T-cell (primary cell): ENCODE data around the gene CD84. TPM values are rescaled to one million over a fixed set of nuclear protein-coding genes. Genes with fewer than 3 reads are reported as not detected.

Source experiments
- ATAC-seq, 4 experiments: fragments of 200-7000 bp in 3 of 4; fragments of 150-1000 bp in 1 of 4; cut with Tn5 transposase; replicated peaks in 1 of 4; 1 replicate in 3 of 4; 2 replicates in 1 of 4; pipeline ENCODE4 v1.10.0; 2021; ENCODE audit warnings: moderate library complexity in 3 of 4, mild to moderate bottlenecking in 2 of 4, moderate number of reproducible peaks in 1 of 4
- CTCF ChIA-PET, 2 donors: fragments of 300-600 bp; sonication (Branson Sonifier 250); formaldehyde crosslinking; loops; one replicate each; lab custom pipeline; 2022; ENCODE audit warnings: antibody characterized with exemption in 2 of 2; lab: Charles Lee
- POLR2A ChIA-PET, 2 donors: fragments of 300-600 bp; sonication (Branson Sonifier 250); formaldehyde crosslinking; loops; one replicate each; lab custom pipeline; 2022; ENCODE audit warnings: antibody characterized with exemption in 2 of 2; lab: Charles Lee
- DNase-seq, 35 experiments: peaks; one replicate each; pipeline versions ENCODE4 v3.0.0 to v3.0.0-alpha.2; 2013 to 2023
- H3K27ac ChIP-seq: one replicate; pipeline ENCODE4 v1.5.1; 2013; ENCODE audit warnings: low read length
- H3K27me3 ChIP-seq, 2 experiments: replicated peaks in 1 of 2; 1 replicate in 1 of 2; 2 replicates in 1 of 2; pipeline versions ENCODE4 v1.6.1 to v1.7.0; 2013; ENCODE audit warnings: low read length in 1 of 2, mixed read lengths in 1 of 2; ENCODE audit not compliant: control insufficient read depth in 2 of 2, insufficient read depth in 2 of 2; ENCODE audit errors: extremely low read depth in 1 of 2
- H3K36me3 ChIP-seq, 2 donors: 1 replicate in 1 of 2; 2 replicates in 1 of 2; pipeline versions ENCODE4 v1.6.1 to v1.7.0; 2013; ENCODE audit warnings: low read length in 1 of 2; ENCODE audit not compliant: control insufficient read depth in 2 of 2, insufficient read depth in 1 of 2; ENCODE audit errors: extremely low read depth in 1 of 2
- H3K4me1 ChIP-seq, 2 experiments: 1 replicate in 1 of 2; 2 replicates in 1 of 2; pipeline versions ENCODE4 v1.6.1 to v1.7.0; 2013; ENCODE audit warnings: low read length in 2 of 2, mixed read lengths in 1 of 2; ENCODE audit not compliant: insufficient read depth in 2 of 2, control insufficient read depth in 1 of 2; ENCODE audit errors: extremely low read depth in 1 of 2
- H3K4me3 ChIP-seq, 2 donors: 1 replicate in 1 of 2; 2 replicates in 1 of 2; pipeline versions ENCODE4 v1.5.1 to v1.7.0; 2013; ENCODE audit warnings: mild to moderate bottlenecking in 2 of 2, low read length in 1 of 2, moderate library complexity in 1 of 2; ENCODE audit not compliant: control insufficient read depth in 1 of 2; ENCODE audit errors: extremely low read depth in 1 of 2
- H3K9me3 ChIP-seq: 2 replicates; pipeline ENCODE4 v1.7.0; 2013
- H3K27ac Mint-ChIP-seq, 2 donors: one replicate each; pipeline ENCODE4 v1.8.0; 2020 to 2021; ENCODE audit warnings: mild to moderate bottlenecking in 2 of 2, mixed read lengths in 2 of 2
- H3K27me3 Mint-ChIP-seq, 2 donors: one replicate each; pipeline ENCODE4 v1.8.0; 2021 to 2022; ENCODE audit warnings: mixed read lengths in 2 of 2
- H3K36me3 Mint-ChIP-seq: one replicate; pipeline ENCODE4 v1.8.0; 2021; ENCODE audit warnings: mixed read lengths
- H3K4me1 Mint-ChIP-seq, 3 donors: one replicate each; pipeline ENCODE4 v1.8.0; 2020 to 2022; ENCODE audit warnings: mixed read lengths in 3 of 3, mild to moderate bottlenecking in 1 of 3
- H3K4me3 Mint-ChIP-seq, 3 donors: one replicate each; pipeline ENCODE4 v1.8.0; 2020 to 2022; ENCODE audit warnings: mild to moderate bottlenecking in 3 of 3, mixed read lengths in 3 of 3, moderate library complexity in 3 of 3
- H3K9me3 Mint-ChIP-seq, 3 donors: one replicate each; pipeline ENCODE4 v1.8.0; 2020 to 2022; ENCODE audit warnings: mixed read lengths in 3 of 3
- WGBS: methylation state at CpG from one replicate; pipeline ENCODE4 v1.1.5; 2013; ENCODE audit warnings: missing lambda C conversion rate; ENCODE audit not compliant: insufficient coverage; 5-methylcytosine and 5-hydroxymethylcytosine counted together
- total RNA-seq, 35 experiments: library from RNA in 6 of 35; stranded (reverse) in 6 of 35; fragments of 120-200 nt in 1 of 35; gene quantifications; one replicate each; pipeline versions ENCODE4 v1.2.1 to v1.2.4 and lab custom pipeline; 2013 to 2026

CD84 gene
- total RNA-seq, 5 donors from 2014 or later (not counting 1 experiment from before 2014, with no cell fraction given), result 47.5 to 97.4 (median 51.8) TPM

DNA sequence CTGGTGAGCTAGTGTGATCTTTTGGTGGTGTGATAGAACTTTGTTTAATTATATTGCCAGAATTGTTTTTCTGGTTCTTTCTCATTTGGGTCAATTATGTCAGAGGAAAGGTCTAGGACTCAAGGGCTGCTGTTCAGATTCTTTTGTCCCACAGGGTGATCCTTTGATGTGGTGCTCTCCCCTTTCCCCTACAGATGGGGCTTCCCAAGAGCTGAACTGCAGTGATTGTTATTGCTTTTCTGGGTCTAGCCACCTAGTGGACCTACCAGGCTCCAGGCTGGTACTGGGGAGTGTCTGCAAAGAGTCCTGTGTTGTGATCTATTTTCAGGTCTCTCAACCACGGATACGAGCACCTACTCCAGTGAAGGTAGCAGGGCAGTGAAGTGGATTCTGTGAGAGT is 25.9 kb upstream of the CD84 start:
- H3K36me3 ChIP-seq, result peaks cover 0 to 21% of the 10 kb centered on the region in 2 donors
- DNase-seq (no peak), ATAC-seq (no peak)
- Mint-ChIP-seq H3K27ac (peak overlapping the region in 1 of 2 donors; percentile 45), H3K9me3 (peaks cover 13 to 40% (median 22%) of the 10 kb centered on the region in 3 donors), H3K36me3 (peaks cover 47% of the 10 kb centered on the region), H3K4me1 (peaks cover 25 to 44% (median 40%) of the 10 kb centered on the region in 3 donors), H3K4me3 (no peak overlapping the region), H3K27me3 (no peaks in the 10 kb centered on the region)
- H3K4me1 ChIP-seq, result peaks cover 6 to 26% of the 10 kb centered on the region in 2 experiments
- POLR2A ChIA-PET, result interaction anchor here in 1 of 2 donors (0.6 kb wide), 1 partner anchor 416 kb away, joined by 3 read pairs; no protein-coding TSS in a partner anchor
- WGBS, result 86% methylated on average over 2 of the region's 2 CpGs
- H3K4me3 ChIP-seq, result no peak overlapping the region
- CTCF ChIA-PET, result interaction anchor here in 1 of 2 donors (0.7 to 2.7 kb wide), 8 partner anchors 13 to 254 kb away, joined by 3 to 10 read pairs (median 4); no protein-coding TSS in a partner anchor
- H3K9me3 ChIP-seq, result peaks cover 4% of the 10 kb centered on the region
- H3K27ac ChIP-seq, result no peak overlapping the region
- no peaks in the 10 kb centered on the region for H3K27me3 ChIP-seq

DNA sequence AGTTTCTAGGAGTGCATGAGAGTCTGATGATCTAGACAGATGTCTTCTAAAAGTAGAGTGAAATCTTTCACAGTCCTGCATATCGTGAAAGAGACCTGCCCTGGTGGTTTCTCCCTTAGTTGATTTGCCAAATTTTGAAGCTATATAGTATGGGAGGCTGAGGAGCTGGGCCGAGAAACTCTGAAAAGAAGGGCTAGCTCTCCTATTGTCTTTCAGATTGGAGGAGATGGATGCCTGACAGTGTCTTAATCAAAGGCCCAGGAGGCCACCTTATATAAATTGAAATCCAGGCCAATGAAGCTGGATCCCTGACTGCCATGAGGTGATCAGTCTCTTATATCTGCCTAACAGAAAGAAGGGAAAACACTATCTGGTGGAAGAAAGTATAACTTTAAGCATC is 18.4 kb upstream of the CD84 start:
- CTCF ChIA-PET, result interaction anchor here (0.7 to 1.1 kb wide), 3 partner anchors 11 to 154 kb away, joined by 3 to 4 read pairs (median 3); no protein-coding TSS in a partner anchor

DNA sequence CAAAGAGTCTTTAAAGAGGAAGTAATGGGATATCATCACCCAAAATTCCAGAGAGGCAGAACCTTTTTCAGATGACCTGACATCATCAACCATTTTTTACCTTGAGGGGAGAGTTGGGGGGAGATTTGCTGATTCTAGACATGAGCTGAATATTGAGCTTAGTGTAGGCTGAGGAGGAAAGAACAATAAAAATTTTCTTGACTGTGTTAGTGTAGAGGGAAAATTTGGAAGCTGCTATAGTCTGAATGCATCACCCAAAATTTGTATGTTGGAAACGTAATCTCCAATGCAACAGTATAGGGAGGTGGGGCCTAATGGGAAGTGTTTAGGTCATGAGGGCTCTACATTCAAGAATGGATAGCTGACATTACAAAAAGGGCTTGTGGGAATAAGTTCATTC is 17.8 kb upstream of the CD84 start:
- Histone ChIP-seq H3K27ac (no peak overlapping the region), H3K36me3 (no peaks in the 10 kb centered on the region), H3K4me1 (no peaks in the 10 kb centered on the region), H3K4me3 (no peak overlapping the region), H3K27me3 (no peaks in the 10 kb centered on the region), H3K9me3 (no peaks in the 10 kb centered on the region)
- Mint-ChIP-seq H3K36me3 (peaks cover 21% of the 10 kb centered on the region), H3K4me1 (peaks cover 0 to 6% (median 0%) of the 10 kb centered on the region in 3 donors), H3K9me3 (peaks cover 19 to 23% (median 22%) of the 10 kb centered on the region in 3 donors), H3K27ac (no peak overlapping the region), H3K27me3 (no peaks in the 10 kb centered on the region), H3K4me3 (no peak overlapping the region)
- ChIA-PET POLR2A (interaction anchor here in 1 of 2 donors (0.5 to 1.6 kb wide), 2 partner anchors 11 to 461 kb away, joined by 3 read pairs; no protein-coding TSS in a partner anchor), CTCF (interaction anchor here in 1 of 2 donors (1.1 kb wide), 1 partner anchor 153 kb away, joined by 3 read pairs; no protein-coding TSS in a partner anchor)
- ATAC-seq (no peak), DNase-seq (no peak)
- 100% methylated on average over 1 of the region's 1 CpG for WGBS

More for the DNA sequence above, 18.4 kb upstream of the CD84 start:
- Mint-ChIP-seq H3K4me1 (peaks cover 0 to 6% (median 0%) of the 10 kb centered on the region in 3 donors), H3K4me3 (no peak overlapping the region), H3K27ac (peak overlapping the region in 1 of 2 donors; percentile 13), H3K36me3 (peaks cover 23% of the 10 kb centered on the region), H3K27me3 (no peaks in the 10 kb centered on the region), H3K9me3 (peaks cover 18 to 26% (median 19%) of the 10 kb centered on the region in 3 donors)
- POLR2A ChIA-PET, result interaction anchor here in 1 of 2 donors (0.5 to 1.6 kb wide), 2 partner anchors 12 to 460 kb away, joined by 3 read pairs; no protein-coding TSS in a partner anchor
- no peaks in the 10 kb centered on the region for H3K27me3 ChIP-seq
- DNase-seq (no peak), ATAC-seq (no peak)
- H3K27ac ChIP-seq, result no peak overlapping the region
- WGBS, result no CpG with 5 or more reads among the region's 2 CpGs
- H3K36me3 ChIP-seq, result no peaks in the 10 kb centered on the region
- no peaks in the 10 kb centered on the region for H3K4me1 ChIP-seq
- no peaks in the 10 kb centered on the region for H3K9me3 ChIP-seq
- no peak overlapping the region for H3K4me3 ChIP-seq

DNA sequence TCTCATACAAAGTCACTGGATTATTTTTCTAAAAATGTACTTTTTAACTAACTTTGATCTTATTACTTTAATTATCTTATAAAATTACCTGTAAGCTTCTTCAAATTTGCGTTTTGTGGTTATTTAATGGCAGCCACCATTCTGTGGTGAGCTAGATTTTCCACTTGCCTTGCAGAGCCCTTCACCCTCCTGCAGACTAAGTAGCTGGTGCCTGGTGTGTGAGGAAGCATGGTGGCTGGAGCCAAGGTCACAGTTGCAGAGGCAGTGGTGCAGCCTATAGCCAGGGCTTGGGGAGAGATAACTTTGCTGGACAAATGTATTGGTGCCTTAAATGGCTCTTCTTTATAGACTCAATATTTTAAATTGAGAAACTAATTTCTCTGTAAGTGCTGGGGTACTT is 11.2 kb upstream of the CD84 start:
- no CpG with 5 or more reads among the region's 1 CpG for WGBS
- Histone ChIP-seq H3K27ac (no peak overlapping the region), H3K36me3 (no peaks in the 10 kb centered on the region), H3K4me3 (no peak overlapping the region), H3K9me3 (no peaks in the 10 kb centered on the region), H3K4me1 (no peaks in the 10 kb centered on the region), H3K27me3 (no peaks in the 10 kb centered on the region)
- H3K27ac Mint-ChIP-seq, result no peak overlapping the region
- ChIA-PET CTCF (interaction anchor here in 1 of 2 donors (0.7 kb wide), 1 partner anchor 16 kb away, joined by 4 read pairs; no protein-coding TSS in a partner anchor), POLR2A (no interaction called here)
- peaks cover 13% of the 10 kb centered on the region for H3K36me3 Mint-ChIP-seq
- H3K4me3 Mint-ChIP-seq, result no peak overlapping the region
- H3K27me3 Mint-ChIP-seq, result no peaks in the 10 kb centered on the region
- H3K4me1 Mint-ChIP-seq, result peaks cover 11 to 13% (median 12%) of the 10 kb centered on the region in 3 donors
- DNase-seq (no peak), ATAC-seq (no peak)
- H3K9me3 Mint-ChIP-seq, result peaks cover 6 to 15% (median 12%) of the 10 kb centered on the region in 3 donors

DNA sequence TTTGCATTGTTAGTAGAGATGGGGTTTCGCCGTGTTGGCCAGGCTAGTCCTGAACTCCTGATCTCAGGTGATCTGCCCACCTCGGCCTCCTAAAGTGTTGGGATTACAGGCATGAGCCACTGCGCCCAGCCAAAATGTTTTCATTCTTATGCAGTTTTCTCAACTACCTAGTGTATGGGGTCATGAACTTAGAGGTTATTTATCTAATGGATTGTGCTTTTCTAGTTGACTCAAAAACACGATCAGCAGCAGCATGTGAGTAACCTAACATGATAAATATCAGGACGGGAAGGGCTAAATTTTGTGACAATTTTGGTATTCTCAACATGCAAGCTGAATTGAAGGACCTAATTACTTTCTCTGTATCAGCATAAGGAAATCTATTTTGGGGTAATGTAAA is 9.2 kb upstream of the CD84 start:
- DNase-seq (no peak), ATAC-seq (no peak)
- no peak overlapping the region for H3K4me3 ChIP-seq
- Mint-ChIP-seq H3K27ac (no peak overlapping the region), H3K4me3 (no peak overlapping the region), H3K9me3 (peaks cover 0 to 8% (median 6%) of the 10 kb centered on the region in 3 donors), H3K4me1 (peaks cover 21 to 30% (median 26%) of the 10 kb centered on the region in 3 donors), H3K27me3 (no peaks in the 10 kb centered on the region), H3K36me3 (peaks cover 12% of the 10 kb centered on the region)
- H3K27me3 ChIP-seq, result no peaks in the 10 kb centered on the region
- ChIA-PET CTCF (no interaction called here), POLR2A (no interaction called here)
- H3K27ac ChIP-seq, result no peak overlapping the region
- 100% methylated on average over 2 of the region's 6 CpGs for WGBS
- H3K36me3 ChIP-seq, result no peaks in the 10 kb centered on the region
- no peaks in the 10 kb centered on the region for H3K4me1 ChIP-seq
- H3K9me3 ChIP-seq, result no peaks in the 10 kb centered on the region

DNA sequence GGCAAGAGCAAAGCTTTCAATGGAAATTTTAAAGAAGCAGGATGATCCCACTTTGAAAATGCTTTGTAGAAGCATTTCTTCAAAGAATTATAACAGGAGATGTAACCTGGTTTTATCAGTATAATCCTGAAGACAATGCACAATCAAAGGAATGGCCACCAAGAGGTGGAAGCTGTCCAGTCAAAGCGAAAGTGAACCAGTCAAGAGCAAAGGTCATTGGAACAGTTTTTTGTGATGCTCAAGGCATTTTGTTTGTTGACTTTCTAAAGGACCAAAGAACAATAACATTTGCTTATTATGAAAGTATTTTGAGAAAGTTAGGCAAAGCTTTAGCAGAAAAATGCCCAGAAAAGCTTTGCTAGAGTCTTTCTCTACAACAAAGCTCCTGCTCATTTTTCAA is 5.5 kb upstream of the CD84 start:
- Mint-ChIP-seq H3K4me3 (peak overlapping the region in 2 of 3 donors; percentile 32 to 52), H3K27ac (peak overlapping the region; percentile 82 to 87), H3K9me3 (peaks cover 0 to 6% (median 4%) of the 10 kb centered on the region in 3 donors), H3K27me3 (no peaks in the 10 kb centered on the region), H3K36me3 (peaks cover 12% of the 10 kb centered on the region), H3K4me1 (peaks cover 44 to 56% (median 50%) of the 10 kb centered on the region in 3 donors)
- DNase-seq (no peak), ATAC-seq (no peak)
- Histone ChIP-seq H3K4me1 (peaks cover 0 to 9% of the 10 kb centered on the region in 2 experiments), H3K27me3 (no peaks in the 10 kb centered on the region), H3K36me3 (no peaks in the 10 kb centered on the region), H3K27ac (no peak overlapping the region), H3K4me3 (no peak overlapping the region), H3K9me3 (no peaks in the 10 kb centered on the region)
- WGBS, result no CpG with 5 or more reads among the region's 1 CpG
- POLR2A ChIA-PET, result interaction anchor here (0.6 kb wide), 2 partner anchors 348 to 406 kb away, joined by 3 to 8 read pairs; no protein-coding TSS in a partner anchor
- CTCF ChIA-PET, result interaction anchor here in 1 of 2 donors (0.7 to 1.6 kb wide), 2 partner anchors 24 to 104 kb away, joined by 3 read pairs; no protein-coding TSS in a partner anchor
